Measurements from ENCODE around the gene ECM2. TPM values are rescaled to one million over a fixed set of nuclear protein-coding genes. Genes with fewer than 3 reads are reported as not detected.

The ECM2 gene
- total RNA-seq, 1 experiment from 2014 or later: not detected

GRCh38 chr9:92479346-92479745 lies 56.4 kb downstream of the ECM2 start:
- TF ChIP-seq POLR2AphosphoS5 (IDR thresholded peaks at IDR 0.05; ENCODE audit: low read depth, low read length): no peak
- TF ChIP-seq TCF7L2 (IDR thresholded peaks at IDR 0.05; ENCODE audit: low read depth, low read length): no peak
- no peak for TF ChIP-seq REST (IDR thresholded peaks at IDR 0.05; ENCODE audit: insufficient read depth in 1 of 2, low read depth in 2 of 2, low read length in 1 of 2)
- TF ChIP-seq SIN3A (IDR thresholded peaks at IDR 0.05; ENCODE audit: borderline replicate concordance, insufficient read depth, low read depth, low read length): no peak
- no peak for TF ChIP-seq CTCF (IDR thresholded peaks at IDR 0.05)
- no peaks in the 10 kb centered on the region for H3K36me3 ChIP-seq (ENCODE audit: control insufficient read depth, insufficient read depth, low read length)
- DNase-seq (ENCODE audit: low read depth, low spot score): no peak
- CTCF ChIA-PET: no interaction called here
- BruUV-seq (replicated peaks): no TSS peak
- no peak overlapping the region for H3K4me3 ChIP-seq (ENCODE audit: low read depth in 2 of 2, low read length in 2 of 2)
- no peaks in the 10 kb centered on the region for H3K9me3 ChIP-seq (ENCODE audit: control insufficient read depth, insufficient read depth, low read depth, low read length)
- H3K27me3 ChIP-seq (ENCODE audit: control insufficient read depth, insufficient read depth, low read length): no peaks in the 10 kb centered on the region
- POLR2A ChIA-PET: interaction anchor here (0.6 kb wide), 1 partner anchor 462 kb away, joined by 5 read pairs; no protein-coding TSS in a partner anchor
- intact Hi-C loops (cut with micrococcal nuclease; ENCODE audit: unreplicated experiment) (no loop called here), in situ Hi-C loops (cut with HindIII; ENCODE audit: low pct_unique_long_range_greater_than_20kb, low sequenced_read_pairs) (no loop called here)
- no peak overlapping the region for H3K27ac ChIP-seq (ENCODE audit: low read length)
- H3K4me1 ChIP-seq (ENCODE audit: control insufficient read depth, insufficient read depth, low read length): no peaks in the 10 kb centered on the region
- ATAC-seq: no peak

- ChIA-PET POLR2A (no interaction called here), CTCF (no interaction called here)
- no peak overlapping the region for H3K27ac ChIP-seq (ENCODE audit: low read length)
- no peaks in the 10 kb centered on the region for H3K36me3 ChIP-seq (ENCODE audit: control insufficient read depth, insufficient read depth, low read length)
- TF ChIP-seq SIN3A (IDR thresholded peaks at IDR 0.05; ENCODE audit: borderline replicate concordance, insufficient read depth, low read depth, low read length): no peak
- TF ChIP-seq REST (IDR thresholded peaks at IDR 0.05; ENCODE audit: insufficient read depth in 1 of 2, low read depth in 2 of 2, low read length in 1 of 2): no peak
- TF ChIP-seq CTCF (IDR thresholded peaks at IDR 0.05): no peak
- TF ChIP-seq POLR2AphosphoS5 (IDR thresholded peaks at IDR 0.05; ENCODE audit: low read depth, low read length): no peak
- TF ChIP-seq TCF7L2 (IDR thresholded peaks at IDR 0.05; ENCODE audit: low read depth, low read length): no peak
- H3K27me3 ChIP-seq (ENCODE audit: control insufficient read depth, insufficient read depth, low read length): no peaks in the 10 kb centered on the region
- H3K4me1 ChIP-seq (ENCODE audit: control insufficient read depth, insufficient read depth, low read length): no peaks in the 10 kb centered on the region
- no peaks in the 10 kb centered on the region for H3K9me3 ChIP-seq (ENCODE audit: control insufficient read depth, insufficient read depth, low read depth, low read length)
- DNase-seq (ENCODE audit: low read depth, low spot score): no peak
- in situ Hi-C loops (cut with HindIII; ENCODE audit: low pct_unique_long_range_greater_than_20kb, low sequenced_read_pairs): no loop called here
- H3K4me3 ChIP-seq (ENCODE audit: low read depth in 2 of 2, low read length in 2 of 2): no peak overlapping the region
- intact Hi-C loops (cut with micrococcal nuclease; ENCODE audit: unreplicated experiment): no loop called here
- no peak for ATAC-seq
- no TSS peak for BruUV-seq (replicated peaks)
Measured at GRCh38 chr9:92478783-92479182, 57.0 kb downstream of the ECM2 start.
